Stimulated activated CD8-positive, alpha-beta memory T cell treated with anti-CD3 and anti-CD28 coated beads, Interleukin-7, amount 100 ng/mL, for 24 hours (primary cell): ENCODE data around the gene SOX2.

Source experiments
- DNase-seq: peaks from one replicate; pipeline ENCODE4 v3.0.0-alpha.2; 2020; ENCODE audit warnings: low read depth

Gene SOX2

DNA sequence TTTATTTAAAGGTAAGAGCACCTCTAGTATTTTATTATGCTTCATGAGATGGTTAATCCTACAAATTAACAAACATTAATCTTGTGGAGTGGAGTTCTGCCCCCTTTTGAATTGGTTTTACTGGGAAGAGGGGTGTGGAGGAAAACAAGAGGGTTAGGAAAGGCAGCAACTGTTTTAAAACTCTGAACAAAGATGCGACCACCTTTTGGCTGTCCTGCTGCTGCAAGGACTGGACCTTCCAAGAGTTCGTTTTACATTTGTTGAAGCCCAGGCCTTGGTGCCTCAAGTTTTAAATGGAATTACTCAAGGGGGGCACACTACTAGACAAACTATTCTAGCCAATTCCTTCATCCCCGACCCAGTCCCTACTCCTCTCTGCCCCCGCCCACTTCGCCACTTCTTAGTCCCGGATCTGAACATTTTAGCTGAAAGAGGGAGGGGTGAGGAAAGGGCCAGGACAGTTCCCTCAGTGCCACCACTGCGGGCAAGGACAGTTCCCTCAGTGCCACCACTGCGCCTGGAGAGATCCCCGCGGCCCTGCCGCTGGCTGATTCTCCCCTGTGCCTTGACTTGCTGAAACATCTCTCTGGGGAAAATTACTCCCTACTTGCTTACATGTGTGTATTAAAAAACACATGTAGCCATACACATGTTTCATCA is 11.2 kb downstream of the SOX2 start:
- DNase-seq, result no peak

DNA sequence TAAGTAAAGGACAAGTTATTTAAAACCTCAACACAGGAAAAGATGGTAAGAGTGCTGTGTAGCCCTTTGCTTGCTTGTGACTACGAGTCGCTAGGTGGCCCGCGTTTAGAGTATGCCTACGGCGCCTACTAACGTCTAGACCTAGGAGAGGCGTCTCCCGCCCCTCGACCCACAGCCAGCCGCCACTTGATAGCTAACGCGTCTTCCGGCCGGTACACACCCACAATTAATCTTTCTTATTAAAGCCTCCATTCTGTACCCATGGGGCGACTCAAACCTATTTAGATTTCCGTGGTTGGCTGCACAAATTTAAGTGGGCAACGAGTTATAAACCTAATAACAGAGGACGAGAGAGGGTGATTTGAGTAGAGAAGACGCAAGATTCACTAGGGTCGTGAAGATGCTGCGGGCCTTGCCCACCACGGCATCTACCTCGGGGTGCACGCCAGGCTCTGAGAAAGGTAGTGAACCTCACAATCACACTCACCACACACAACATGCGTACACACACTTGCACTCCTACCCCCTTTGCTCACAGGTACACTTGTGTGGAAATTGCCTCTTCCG is 12.0 kb downstream of the SOX2 start:
- DNase-seq, result no peak

DNA sequence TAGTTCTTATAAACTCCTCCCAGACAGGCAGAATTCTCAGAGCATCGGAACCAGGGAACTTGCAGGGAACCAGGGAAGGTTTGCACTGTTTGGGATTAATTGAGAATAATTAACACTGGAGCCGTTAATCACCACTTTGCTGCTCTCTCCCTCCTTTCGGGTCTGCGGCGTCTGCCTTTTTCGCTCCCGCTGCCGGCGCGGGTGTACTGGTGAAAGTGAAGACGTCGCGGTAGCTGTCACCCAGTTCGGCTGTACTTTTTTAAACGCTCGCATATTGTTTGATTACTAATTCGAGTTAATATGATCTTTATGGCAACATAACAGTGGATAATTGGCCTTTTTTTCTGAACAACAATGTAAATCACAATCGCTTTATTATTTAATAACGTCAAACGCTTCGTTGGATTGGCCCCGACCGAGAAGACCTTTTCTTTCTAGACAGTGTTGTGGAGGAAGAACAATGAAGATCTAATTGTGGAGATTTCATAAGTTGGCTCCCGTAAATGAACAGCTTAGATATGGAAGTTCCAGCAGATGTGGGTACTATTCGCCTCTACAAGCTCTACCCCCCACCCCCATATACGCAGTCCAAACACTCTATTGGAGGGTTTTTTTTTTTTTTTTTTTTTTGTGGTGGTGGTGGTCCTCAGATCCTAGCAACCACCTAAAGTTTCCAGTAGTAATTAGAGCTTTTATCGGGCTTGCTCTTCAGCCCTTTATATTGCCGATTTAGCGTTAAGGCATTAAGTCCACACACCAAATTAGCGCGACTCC is 12.7 kb downstream of the SOX2 start:
- no peak for DNase-seq

DNA sequence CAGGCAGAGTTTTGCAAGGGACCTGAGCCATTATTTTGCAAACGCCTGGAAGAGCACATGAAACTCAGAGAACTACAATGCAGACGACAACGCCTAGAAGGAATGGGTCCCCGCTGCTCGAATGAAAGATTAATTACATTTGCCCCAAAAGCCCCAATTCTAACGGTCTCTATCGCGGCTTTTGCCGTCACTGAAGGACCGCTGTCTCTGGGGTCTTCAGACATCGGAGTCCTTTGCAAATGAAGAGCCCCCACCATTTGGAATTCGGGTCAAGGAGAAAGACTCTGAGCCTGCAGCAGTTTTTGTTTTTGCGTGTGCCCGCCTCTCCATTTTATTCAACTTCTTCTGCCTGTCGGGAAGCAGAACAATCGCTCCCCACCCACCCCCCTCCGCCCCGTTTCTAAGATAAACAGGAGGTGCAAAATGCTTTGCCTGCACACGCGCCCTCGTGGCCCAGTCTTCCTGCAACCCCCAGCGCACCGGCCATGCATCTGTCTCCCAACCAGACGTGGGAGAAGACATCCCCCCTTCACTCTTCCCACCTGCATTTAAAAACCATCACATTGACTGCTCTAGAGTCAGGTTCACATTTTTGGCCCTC is 13.5 kb downstream of the SOX2 start:
- no peak for DNase-seq

DNA sequence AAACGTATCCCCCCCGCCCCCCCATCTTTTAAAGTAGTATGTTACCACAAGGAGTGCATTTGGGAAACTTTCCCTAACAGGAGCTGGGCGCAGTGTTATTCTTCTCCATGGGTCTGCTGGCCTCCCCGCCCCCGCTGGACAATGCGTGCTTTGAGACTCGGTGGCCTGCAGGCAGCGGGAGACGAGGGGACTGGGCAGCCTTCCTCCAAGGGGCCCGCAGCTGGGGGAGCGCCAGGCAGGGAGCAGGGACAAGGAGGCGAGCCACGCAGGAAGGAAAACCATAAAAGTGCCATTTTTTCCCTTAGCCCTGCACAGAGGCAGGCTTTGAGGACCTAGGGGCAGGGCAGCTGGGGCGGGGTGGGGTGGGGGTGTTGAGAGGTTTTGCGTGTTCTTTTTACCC is 14.1 kb downstream of the SOX2 start:
- no peak for DNase-seq

DNA sequence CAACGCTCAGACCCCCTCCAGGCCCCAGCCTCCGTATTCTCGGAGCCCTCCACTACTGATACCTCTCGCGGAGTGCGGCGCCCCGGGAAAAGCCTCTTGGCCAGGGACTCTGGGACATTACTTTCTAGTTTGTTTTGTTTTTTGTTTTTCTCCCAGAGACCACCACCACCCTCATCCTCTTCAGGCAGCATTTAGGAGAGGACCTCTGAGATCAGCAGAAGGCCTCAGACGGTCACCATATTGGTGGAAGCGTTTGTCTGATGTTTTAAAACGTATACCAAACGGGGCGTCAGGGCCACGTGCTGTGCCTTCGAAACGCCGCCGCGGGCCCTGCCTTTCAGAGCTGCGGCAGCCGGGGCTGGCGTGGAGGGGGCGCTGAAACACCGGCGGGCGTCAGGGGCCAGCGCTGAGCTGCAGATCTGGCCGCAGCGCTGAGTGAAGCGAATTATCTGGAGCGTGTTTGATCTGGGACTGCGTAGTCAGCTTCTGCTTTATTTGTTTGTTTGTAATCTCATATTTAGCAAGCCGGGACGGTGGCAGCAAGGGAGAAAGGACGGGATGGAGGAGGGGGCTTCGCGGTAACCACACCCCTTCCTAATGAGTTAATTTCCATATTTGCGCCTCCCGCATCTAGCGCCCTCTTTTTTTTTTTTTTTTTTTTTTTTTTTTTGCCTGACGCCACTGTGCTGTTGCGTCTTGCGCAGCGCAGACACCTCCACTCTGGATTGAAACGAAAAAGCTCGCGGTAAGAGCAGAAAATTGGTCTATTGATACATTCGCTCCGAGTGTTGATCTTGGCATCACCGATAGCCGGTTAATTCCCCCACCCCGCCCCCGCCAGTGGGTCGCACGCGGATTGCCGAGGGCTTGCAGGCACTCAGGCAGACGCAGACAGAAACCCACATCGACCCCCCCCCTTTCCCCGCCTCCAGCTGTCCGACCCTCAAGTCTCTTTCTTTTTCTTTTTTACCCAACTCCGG is 14.9 kb downstream of the SOX2 start:
- no peak for DNase-seq

DNA sequence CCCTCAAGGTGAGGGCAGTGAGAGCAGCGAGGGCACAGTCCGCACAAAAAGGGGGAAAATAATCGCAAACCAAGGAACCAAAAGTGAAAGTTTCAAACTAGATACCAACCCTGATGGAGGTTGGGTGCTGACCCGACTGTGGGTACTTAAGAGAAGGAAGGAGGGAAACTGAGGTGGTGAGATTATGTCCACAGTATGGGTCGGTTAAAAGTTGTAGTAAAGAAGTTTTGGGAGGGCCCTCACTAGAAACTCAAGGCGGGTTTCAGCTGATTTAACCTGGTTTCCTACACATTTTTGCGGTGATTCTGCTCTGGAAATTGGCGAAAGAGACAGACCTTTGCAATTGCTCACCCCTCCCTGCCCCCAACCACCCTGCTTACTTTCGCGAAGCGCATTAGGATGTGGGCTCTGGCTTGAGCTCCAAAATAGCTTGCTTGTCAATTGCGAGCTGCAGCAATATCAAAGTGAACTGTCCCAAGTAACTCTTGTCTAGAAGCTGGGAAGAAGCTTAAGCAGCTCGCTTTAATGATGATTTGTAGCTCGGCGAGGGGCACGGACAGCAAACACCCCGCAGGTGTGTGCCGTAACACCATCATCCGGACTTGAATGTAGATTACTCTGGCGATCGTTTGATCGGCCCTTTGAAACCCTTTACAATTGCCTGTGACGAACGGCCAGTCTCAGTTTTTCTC is 15.8 kb downstream of the SOX2 start:
- no peak for DNase-seq

DNA sequence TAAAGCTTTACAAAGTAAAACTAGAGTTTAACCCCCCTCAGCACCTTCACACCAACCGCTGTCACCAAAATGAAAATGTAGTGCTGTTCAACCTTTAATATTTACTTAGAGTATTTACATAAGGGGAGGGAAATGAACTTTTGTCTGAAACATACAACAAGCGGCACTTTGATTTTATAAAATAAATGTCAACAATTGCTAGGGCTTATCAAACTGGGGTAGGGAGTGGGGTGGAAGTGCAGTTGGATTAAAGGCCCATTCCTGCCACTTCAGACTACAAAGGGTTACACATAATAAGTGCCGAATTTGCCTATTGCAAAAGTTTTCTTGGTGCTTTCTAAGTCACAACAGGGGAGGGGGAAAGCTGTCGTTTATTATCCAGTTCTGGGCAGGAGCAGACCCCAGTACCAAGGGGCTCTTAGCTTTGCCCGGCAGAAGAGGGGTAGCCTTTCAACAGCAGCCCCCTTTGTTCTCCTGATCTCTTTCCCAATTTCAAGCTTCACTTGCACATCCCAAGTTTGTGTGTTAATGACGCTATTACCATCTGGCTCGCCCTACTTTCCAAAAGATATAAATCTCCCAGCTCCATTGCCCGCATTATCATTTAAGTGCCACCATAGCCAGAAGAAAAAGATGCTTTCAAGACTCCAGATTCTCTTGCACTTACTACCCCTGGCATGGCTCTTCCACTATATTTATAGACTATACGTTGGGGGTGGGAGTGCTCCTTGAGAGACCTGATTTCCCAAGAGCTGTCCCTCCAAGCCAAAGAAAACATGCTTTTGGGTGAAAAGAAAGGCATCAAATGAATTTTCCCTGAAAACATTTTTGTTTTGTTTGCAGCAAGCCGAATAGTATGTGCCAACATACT is 17.0 kb downstream of the SOX2 start:
- DNase-seq, result no peak

DNA sequence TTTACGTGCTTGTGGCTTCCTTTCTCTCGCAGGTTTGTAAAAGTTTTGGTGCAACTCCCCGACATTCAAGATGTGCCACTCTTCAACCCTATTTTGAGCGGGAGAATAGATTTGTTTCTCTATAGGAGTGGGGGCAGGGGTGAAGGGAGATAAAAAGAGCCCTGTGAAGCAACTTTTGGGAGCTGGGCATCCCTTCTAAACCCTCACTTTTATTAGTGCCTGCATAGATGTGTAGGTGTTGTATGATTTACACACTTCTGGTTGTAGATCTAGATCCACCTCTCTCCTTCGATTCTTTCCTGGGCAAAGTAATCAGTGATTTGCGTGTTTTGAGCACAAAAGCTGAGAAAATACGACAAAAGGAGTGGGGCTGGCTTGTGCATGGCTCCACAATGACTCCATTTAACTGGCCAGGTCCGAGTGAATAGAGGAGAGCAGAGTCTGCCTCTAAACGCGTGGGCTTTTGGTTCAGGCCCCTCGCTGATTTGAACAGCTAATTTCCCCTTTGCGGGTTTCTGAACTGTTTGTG is 17.7 kb downstream of the SOX2 start:
- DNase-seq, result no peak

DNA sequence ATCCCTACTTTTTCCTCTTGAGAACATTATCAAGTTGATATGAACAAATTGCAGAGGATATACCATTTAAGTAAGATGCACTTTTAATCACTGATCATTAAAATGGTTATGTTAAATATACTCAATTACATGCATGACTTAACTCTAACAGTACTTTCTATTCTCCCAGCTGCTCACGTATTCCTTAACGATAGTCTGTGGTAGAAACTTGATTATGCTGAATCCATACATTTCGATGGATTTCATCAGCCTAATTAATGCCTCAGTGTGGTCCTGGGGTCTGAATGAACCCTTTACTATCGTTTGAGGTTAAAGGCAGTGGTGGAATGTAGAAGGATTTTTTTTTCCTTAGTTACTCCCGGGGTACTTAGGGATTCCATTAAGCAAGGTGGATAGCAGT is 18.6 kb downstream of the SOX2 start:
- DNase-seq, result no peak

DNA sequence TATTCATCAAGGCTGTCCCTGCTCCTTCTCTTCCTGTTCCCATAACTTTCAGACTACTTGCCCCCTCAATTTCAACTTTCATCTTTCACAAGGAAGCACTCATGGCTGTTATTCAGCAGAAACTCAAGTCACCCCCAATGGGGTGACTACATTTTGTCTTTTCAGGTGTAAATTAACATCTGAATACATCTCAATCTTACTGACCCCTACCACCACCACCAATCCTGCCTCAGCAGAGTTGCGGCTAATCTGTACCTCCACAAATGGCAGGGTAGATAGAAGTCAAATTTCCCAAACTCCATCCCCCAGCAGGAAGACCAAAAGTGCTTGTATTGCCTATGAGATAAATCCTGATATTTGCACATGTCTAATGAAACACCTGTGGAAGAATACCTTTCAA is 19.2 kb downstream of the SOX2 start:
- no peak for DNase-seq

DNA sequence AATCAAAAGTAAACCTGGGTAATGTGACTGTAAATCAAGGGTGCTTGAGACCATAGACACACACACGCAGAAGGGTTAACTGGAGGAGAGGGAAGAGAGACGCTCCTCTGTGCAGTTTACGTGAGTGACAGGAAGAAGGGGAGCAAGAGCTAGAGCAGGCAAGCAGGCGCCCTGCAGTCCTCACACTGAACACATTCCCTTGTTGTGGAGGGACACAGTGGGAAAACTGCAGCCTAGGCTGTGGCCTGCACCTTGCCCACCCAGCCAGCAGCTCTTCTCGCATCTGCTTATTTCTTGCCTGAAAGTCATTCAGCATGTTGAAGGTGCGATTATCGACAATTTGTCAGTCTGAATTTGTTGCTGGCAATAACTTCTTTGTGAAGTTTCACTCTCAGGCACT is 24.2 kb downstream of the SOX2 start:
- no peak for DNase-seq

DNA sequence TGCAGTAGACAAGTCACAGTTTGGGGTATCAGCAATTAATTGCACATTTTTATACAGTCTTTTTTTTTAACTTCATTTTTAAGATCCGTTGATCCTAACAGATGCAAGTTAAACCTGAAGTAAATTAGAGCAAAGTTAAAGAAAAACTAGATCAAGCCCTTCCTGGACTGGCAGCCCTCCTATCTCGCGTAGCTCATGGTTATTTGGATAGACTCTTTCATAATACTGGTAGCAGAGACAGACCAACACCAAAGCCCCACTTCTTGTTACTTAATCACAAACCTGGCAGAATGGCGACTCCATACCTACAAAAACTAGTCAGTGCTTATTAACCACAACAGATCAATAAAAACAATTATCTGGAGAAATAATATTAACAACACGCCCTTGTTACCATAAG is 26.8 kb downstream of the SOX2 start:
- DNase-seq, result no peak

DNA sequence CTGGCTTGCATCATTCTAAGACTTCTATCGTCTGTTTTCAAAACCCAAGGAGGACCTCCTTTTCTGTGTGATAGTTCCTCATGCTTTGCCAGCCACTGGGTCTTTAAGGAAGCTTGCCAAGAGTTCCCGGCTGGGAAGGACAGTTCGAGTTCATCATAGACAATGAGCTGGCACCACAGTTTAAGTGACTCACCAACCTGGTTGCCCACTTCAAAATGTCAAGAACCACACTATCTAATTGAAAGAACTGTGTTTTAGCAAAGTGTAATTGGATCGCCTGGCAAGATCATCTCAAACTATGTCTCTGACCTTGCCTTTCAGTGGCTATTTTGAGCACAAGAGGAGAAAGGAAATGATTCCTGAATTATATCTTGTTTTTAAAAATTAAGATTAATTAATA is 27.9 kb downstream of the SOX2 start:
- no peak for DNase-seq

DNA sequence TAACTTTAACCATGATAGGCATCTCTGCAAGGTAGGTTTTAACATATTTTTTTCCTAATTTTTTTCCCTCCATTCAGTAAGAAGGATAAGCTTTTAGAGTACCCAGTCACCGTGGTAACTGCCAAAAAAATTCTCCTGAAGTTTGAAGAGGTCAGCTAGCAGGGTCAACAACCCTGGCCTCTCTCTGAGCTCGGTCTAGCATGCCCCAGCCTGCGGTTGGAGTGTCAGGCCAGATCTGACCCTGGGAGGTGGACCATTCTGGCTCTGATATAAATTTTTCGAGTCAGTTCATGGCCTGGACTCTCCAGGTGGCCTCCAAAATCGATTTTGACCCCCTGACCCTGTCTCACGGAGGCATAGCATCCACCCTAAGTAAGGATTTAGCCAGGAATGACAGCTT is 29.7 kb downstream of the SOX2 start:
- DNase-seq, result no peak

DNA sequence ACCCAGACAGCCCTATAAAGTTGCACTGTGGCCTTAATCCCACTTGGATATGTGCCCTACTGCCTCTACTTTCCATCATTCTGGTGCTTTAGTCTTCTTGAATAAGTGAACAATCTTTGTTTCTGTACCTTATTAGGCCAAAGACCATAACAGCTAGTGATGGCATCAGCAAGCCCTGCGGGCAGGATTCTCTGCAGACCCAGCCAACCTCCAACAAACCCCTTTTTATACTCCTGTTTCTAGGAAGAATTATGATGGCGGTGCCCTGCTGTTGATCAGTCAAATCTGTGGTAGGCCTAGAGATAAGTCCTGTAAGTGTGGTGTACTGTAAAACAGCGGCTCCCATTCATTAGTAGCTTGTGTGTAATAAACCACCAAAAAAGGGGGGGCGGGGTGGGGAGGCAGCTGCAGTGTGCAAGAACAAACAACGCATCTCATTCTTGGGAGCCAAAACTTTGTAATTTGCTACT is 40.5 kb downstream of the SOX2 start:
- DNase-seq, result no peak

DNA sequence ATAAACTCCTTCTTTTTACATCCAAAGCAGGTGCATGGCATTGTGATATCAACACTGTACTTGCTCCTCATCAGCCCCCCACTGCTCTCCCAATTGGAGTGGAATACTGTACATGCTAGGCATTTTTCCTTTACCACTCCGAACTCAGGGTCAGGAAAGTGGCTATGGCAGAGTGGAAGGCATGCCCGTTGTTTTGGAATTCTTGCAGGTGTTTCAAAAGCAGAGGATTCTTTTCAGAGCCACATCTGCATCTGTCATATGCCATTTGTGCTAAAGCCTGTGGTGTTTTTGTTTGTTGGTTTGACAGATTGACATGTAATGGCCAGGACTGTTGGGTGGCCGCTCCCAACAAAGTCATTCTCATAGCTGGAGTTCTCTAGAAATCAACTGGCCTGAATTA is 41.7 kb downstream of the SOX2 start:
- DNase-seq, result no peak

DNA sequence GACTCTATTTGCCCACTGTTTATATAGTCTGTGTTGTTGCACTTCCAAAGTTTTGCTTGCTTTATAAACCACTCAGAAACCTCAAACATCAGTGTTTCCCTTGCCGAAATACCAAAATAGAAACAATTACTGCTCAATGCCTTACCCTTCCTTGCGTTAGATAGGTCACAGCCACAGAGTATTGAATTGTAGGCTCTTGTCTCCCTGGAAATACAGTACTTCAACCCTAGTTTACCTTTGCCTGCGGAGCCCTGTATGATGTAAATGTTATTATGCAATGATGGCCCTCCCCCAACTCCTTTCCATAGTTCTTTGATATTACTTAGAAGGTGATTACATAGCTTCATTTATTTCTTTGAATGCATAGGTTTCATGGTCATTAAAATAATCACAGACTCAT is 44.2 kb downstream of the SOX2 start:
- DNase-seq, result no peak

DNA sequence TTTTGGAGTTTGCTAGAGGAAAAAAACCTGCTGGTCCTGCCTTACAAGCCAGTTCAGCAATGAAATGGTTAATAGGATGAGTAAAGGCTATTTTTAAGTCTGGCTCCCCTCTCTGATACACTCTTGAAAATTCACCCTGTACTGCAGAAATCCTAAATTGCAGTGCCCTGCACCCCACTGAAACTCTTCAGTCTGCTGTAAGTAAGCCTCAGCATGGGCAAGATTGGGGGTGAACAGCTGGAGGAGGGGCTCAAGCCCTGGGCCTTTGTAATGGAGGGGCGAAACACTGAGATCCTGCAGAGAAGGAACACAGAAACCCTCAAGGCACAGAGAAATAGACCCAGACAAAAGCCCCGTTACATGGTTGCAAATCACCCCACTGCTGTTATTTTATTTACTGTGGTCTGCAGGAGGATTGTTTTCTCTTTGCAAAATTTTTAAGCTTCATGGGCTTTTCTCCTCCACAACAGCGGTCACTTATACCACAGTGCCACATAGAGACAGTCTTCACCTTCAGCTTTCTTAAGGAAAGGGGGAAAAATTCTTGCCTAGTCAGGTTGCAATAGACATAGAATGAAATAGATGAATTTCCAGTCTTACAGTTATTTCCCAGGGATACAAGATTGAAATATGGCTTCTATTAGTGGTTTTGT is 45.0 kb downstream of the SOX2 start:
- no peak for DNase-seq
